Head of caudate nucleus (tissue), 42 donors: ENCODE data around the gene PDE8A.
A peak's percentile ranks its signal among the peaks of the same experiment; 100 is the strongest.
"Not testable (repeated sequence)": the region's sequence is repeated elsewhere in the genome, so short reads cannot be mapped to it uniquely, and the experiment has no call there.

ENCODE experiments used
- DNase-seq, 42 donors: peaks; one replicate each; pipeline versions ENCODE4 v3.0.0 to v3.0.0-alpha.2; 2020 to 2021; ENCODE audit warnings: mixed read lengths in 7 of 42
- intact Hi-C: fragments of 100-400 bp; cut with DNase I; formaldehyde crosslinking; loops from one replicate; pipeline ENCODE4 v1.15.0; 2022

PDE8A gene

GRCh38 chr15:84982301-84982920, 755 bp downstream of the PDE8A start:
- intact Hi-C loops: loop anchor here (5.0 to 10.0 kb wide), 2 partner anchors 60 to 142 kb away; no protein-coding TSS in a partner anchor
- DNase-seq: peak in 39 of 42 donors; percentile 12 to 76 (median 40)

- intact Hi-C loops: loop anchor here (5.0 to 10.0 kb wide), 2 partner anchors 59 to 142 kb away; no protein-coding TSS in a partner anchor
- DNase-seq: no peak
Observed at GRCh38 chr15:84983294-84983693, 1.6 kb downstream of the PDE8A start.

DNA sequence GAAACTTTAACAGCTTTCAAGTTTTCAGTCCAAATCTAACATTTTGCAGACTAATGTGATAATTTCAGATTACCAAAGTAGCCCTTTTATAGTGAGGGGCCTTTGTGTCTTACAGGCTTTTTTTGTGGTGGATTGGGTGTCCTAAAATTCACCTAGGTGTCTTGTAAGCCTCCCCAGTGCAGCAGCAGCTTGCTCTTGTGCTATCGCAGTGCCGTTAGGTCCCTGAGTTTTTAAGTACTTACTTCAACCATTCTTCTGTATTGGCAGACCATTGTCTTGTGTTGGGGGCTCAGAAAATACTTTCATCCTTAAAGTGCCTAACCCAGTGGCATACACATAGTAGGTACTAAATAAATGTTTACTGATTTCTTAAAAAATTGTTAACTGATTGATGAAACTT, 2.1 kb downstream of the PDE8A start:
- peak in 1 of 42 donors; percentile 52 for DNase-seq
- intact Hi-C loops: loop anchor here (5.0 to 10.0 kb wide), 2 partner anchors 59 to 141 kb away; no protein-coding TSS in a partner anchor

DNA sequence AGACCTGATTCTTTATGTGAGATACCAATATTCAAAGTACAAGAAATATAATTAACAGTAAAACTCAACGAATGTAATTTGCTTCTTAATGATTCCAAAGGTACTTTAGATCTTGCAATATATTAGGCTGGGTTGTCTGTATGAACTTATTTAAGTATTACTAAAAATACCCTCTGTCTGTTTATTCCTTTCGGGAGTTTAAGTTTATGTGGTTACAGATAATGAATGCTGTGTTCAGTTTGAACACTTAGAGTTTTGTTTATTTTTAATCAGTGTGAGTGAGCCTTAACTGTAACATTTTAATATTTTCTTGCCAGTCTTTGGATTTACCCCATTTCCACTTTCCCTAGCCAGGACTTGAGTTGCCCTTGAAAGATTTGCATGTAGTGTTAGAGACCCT, 3.5 kb downstream of the PDE8A start:
- intact Hi-C loops: loop anchor here (10.0 kb wide), 1 partner anchor 140 kb away; no protein-coding TSS in a partner anchor
- no peak for DNase-seq

DNA sequence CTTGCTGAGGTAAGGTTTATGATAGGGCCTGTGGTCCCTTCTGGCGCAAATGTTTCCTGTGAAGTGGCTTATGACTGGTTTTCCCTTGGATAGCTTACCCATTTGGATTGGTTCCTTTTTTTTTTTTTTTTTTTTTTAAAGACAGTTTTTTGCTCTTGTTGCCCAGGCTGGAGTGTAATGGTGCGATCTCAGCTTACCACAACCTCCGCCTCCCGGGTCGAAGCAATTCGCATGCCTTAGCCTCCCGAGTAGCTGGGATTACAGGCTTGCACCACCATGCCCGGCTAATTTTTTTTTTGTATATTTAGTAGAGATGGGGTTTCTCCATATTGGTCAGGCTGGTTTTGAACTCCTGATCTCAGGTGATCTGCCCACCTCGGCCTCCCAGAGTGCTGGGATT, 5.7 kb downstream of the PDE8A start:
- DNase-seq: not testable (repeated sequence)
- intact Hi-C loops: loop anchor here (10.0 kb wide), 1 partner anchor 137 kb away; no protein-coding TSS in a partner anchor

- intact Hi-C loops: loop anchor here (10.0 kb wide), 1 partner anchor 137 kb away; no protein-coding TSS in a partner anchor
- DNase-seq: peak in 1 of 42 donors; percentile 5
Observed at GRCh38 chr15:84987949-84988624, 6.4 kb downstream of the PDE8A start.

GRCh38 chr15:84988909-84989644, 7.4 kb downstream of the PDE8A start:
- intact Hi-C loops: loop anchor here (10.0 kb wide), 1 partner anchor 136 kb away; no protein-coding TSS in a partner anchor
- peak in 1 of 42 donors; percentile 34 for DNase-seq

GRCh38 chr15:84990507-84990906, 8.9 kb downstream of the PDE8A start:
- intact Hi-C loops: no loop called here
- DNase-seq: no peak

- DNase-seq: no peak
- intact Hi-C loops: no loop called here
Observed at GRCh38 chr15:84991014-84991712, 9.5 kb downstream of the PDE8A start.

DNA sequence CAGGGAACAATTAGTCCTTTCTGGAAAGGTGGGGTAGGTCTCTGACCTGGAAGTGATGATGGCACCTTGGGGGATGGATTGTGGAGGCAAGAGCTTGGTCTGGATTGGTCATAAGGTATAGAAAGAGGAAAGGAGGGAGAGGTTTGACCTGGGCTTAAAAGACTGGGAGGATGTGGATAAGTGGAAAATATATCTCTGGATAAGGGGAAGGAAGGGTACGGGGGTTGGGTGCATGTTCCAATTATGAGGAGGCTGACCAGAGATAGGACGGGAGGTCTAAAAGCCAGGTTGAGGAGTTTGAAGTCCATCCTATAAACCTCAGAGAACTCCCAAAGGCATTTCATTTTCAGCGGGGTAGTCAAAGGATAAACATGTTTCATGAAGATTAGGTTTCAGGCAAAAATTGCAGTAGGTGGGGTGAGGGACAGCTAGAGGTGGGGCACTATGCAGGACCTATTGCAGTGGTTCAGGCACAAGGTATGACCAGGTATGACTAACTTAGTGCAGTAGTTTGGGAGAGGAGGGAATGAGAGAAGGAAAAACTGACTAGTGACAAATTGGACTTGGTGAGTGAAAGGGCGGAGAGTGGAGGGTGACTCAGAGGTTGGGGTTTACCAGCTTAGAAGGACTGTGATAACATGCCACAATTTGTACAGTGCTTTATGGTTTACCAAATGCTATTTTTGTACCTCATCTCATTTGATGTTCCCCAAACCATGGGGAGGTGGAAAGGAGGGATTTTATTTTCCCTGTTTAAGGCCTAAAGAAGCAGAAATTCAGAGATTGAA, 10.7 kb downstream of the PDE8A start:
- DNase-seq: peak in 1 of 42 donors; percentile 2
- intact Hi-C loops: no loop called here

DNA sequence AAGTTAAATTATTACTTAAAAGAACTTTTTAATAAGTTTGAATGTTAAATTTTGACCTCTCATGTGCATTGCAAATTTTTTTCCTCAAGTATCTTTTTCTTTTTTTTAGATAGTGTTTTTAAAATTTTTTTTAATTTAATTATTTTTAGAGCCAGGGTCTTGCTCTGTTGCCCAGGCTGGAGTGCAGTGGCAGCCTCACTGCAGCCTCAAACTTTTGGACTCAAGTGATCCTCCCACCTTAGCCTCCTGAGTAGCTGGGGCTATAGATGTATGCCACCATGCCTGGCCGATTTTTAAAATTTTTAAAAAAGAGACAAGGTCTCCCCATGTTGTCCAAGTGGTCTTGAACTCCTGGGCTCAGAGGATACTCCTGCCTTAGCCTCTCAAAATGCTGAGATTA, 14.4 kb downstream of the PDE8A start:
- intact Hi-C loops: no loop called here
- no peak for DNase-seq

DNA sequence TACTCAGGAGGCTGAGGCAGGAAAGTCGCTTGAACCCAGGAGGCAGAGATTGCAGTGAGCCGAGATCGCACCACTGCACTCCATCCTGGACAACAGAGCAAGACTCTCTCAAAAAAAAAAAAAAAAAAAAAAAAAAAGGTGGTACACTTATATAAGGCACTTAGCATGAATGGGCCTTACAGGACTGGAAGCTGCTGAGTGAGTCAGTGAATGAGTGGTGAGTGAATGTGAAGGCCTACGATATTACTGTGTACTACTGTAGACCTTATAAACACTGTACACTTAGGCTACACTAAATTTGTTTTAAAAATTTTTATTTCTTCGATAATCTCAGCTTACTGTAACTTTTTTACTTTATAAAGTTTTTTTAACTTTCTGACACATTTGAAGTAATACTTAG, 15.1 kb downstream of the PDE8A start:
- intact Hi-C loops, DNase-seq: not testable (repeated sequence)

GRCh38 chr15:84997214-84997613, 15.6 kb downstream of the PDE8A start:
- intact Hi-C loops: not testable (repeated sequence)

DNA sequence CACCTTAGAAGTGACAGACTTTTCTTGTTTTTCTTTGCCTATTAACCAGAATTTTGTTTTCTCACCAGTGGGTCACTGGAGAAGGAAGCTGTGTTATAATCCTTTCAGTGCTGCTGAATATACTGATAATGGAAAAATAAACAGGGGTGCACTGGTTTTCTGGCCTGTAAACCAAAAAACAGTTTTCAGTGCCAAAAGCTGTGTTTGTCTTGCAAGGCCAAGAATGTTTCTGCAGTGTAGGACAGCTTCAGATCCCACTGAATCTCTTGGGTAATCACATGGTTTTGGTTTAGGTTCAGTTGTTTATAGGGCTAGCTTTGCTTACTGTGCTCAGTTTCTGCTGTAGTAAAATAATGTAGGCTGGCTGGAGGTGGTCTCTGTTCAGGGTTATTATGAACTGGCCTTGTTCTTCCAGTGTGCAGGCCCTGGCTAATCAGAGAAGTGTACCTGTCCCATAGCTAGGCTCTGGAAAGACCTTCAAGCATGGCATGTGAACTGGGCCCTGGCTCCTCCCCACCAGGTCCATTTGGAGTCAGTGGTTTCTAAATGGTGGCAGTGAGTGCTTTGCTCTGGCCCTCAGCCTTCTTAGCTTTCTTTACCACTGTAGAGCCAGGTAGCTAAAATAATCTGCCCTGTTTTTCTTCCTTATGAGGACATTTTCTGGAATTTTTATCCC, 18.7 kb downstream of the PDE8A start:
- no peak for DNase-seq
- intact Hi-C loops: no loop called here

More at GRCh38 chr15:84997214-84997613, 15.6 kb downstream of the PDE8A start:
- not testable (repeated sequence) for DNase-seq

DNA sequence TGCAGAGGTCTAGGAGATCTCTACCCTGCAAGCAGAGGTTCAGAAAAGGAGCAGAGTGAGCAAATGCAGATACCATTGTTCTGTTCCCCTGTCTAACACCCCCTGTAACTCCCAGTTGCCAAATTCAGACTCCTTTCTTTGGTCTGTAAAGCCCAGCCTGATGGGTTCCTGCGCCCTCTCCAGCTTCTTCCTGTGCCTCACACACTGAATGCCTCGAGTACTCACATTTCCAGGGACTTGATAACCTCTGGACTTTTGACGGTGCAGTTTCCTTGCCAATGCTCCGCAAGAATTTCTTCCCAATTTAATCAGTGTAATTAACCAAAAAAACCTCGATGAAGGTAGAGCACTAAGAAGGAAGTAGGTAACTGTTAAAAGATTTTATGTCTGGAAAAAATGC, 19.3 kb downstream of the PDE8A start:
- intact Hi-C loops: no loop called here
- no peak for DNase-seq

DNA sequence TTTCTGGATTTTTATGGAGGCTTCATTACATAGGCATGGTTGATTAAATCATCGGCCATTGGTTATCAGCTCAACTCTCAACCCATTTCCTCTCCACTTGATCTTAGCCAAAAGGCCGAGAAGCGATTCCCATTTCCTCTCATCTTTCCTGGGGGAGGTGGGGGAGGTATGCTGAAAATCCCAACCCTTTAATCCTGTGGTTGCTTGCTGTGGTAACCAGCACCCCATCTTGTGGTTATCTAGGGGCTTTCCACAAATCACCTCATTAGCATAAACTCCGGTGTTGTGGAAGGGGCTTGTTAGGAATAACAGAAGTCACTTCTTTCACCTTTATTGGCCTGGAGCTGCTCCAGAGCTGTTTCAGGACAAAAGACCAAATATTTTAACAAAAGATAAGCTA, 20.9 kb downstream of the PDE8A start:
- intact Hi-C loops: no loop called here

DNA sequence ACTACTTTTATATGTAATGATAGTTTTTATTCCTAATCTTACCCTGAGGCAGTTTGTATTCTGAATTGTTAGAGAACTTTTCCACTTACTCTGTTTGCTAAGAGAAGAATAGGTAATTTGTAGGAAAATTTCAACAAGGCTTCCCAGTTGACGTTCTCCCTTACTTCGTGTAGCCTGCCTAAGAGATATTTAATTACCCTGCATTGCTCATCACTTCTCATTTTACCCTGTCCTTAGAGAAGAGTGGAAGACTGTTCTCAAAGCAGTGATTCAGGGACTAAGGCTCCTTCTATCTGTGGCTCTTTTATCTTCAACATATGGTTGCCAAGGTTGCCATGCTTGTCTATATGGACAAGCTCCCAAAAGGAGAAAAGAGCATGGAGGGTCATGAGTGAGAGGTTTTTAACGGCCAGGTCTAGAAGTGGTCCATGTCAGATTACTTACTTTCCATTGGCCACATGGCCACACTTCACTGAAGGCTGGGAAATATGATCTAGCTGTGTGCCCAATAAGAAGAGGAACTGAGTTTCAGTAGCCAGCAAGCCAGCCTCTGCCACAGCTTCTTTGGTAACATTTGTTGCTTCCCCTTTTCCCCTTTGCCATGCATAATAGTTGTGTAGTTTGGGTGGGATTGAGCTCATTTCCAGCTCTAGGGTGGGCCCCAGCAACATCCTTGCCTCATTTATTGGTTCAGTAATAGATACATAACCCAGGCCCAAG, 22.1 kb downstream of the PDE8A start:
- intact Hi-C loops: no loop called here
- peak in 1 of 42 donors; percentile 7 for DNase-seq

More for the DNA sequence above, 20.9 kb downstream of the PDE8A start:
- no peak for DNase-seq
